ENCODE data around the gene F3.

- TF ChIP-seq, protein P1, sequence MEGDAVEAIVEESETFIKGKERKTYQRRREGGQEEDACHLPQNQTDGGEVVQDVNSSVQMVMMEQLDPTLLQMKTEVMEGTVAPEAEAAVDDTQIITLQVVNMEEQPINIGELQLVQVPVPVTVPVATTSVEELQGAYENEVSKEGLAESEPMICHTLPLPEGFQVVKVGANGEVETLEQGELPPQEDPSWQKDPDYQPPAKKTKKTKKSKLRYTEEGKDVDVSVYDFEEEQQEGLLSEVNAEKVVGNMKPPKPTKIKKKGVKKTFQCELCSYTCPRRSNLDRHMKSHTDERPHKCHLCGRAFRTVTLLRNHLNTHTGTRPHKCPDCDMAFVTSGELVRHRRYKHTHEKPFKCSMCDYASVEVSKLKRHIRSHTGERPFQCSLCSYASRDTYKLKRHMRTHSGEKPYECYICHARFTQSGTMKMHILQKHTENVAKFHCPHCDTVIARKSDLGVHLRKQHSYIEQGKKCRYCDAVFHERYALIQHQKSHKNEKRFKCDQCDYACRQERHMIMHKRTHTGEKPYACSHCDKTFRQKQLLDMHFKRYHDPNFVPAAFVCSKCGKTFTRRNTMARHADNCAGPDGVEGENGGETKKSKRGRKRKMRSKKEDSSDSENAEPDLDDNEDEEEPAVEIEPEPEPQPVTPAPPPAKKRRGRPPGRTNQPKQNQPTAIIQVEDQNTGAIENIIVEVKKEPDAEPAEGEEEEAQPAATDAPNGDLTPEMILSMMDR (IDR thresholded peaks at IDR 0.05 in 4 of 5, conservative IDR thresholded peaks at IDR 0.05 in 1 of 5), result no peak
- TF ChIP-seq POLR2A (IDR thresholded peaks at IDR 0.05), result no peak
These were observed 6.5 kb downstream of the F3 start for GRCh38 chr1:94535095-94535494.

All from gastrocnemius medialis (tissue), 4 donors.